CD4-positive, alpha-beta T cell (primary cell): ENCODE data around the gene RSPRY1. TPM values are rescaled to one million over a fixed set of nuclear protein-coding genes. Genes with fewer than 3 reads are reported as not detected.

ENCODE experiments used
- ATAC-seq: fragments of 200-7000 bp; cut with Tn5 transposase; one replicate; pipeline ENCODE4 v1.10.0; 2022; ENCODE audit warnings: mild to moderate bottlenecking; ENCODE audit not compliant: poor library complexity
- CTCF ChIA-PET: fragments of 350-600 bp; sonication (Branson Sonifier 250); formaldehyde crosslinking; loops from one replicate; lab custom pipeline; 2021; ENCODE audit warnings: antibody characterized with exemption, inconsistent platforms; lab: Charles Lee
- POLR2A ChIA-PET: fragments of 350-600 bp; sonication (Branson Sonifier 250); formaldehyde crosslinking; loops from one replicate; lab custom pipeline; 2021; ENCODE audit warnings: antibody characterized with exemption, inconsistent platforms; lab: Charles Lee
- DNase-seq, 14 experiments: peaks; one replicate each; pipeline ENCODE4 v3.0.0-alpha.2; 2013 to 2020; ENCODE audit warnings: mixed read lengths in 2 of 14
- H3K27ac ChIP-seq, 2 donors: one replicate each; pipeline versions ENCODE4 v1.5.1 to v1.7.0; 2013; ENCODE audit warnings: low read length in 2 of 2, low read depth in 1 of 2, mild to moderate bottlenecking in 1 of 2
- H3K27me3 ChIP-seq, 2 experiments: 1 replicate in 1 of 2; 2 replicates in 1 of 2; pipeline versions ENCODE4 v1.6.1 to v1.7.0; 2013; ENCODE audit warnings: low read length in 2 of 2, control low read depth in 1 of 2, mild to moderate bottlenecking in 1 of 2, moderate library complexity in 1 of 2; ENCODE audit not compliant: insufficient read depth in 2 of 2, control insufficient read depth in 1 of 2
- H3K36me3 ChIP-seq: one replicate; pipeline ENCODE4 v1.6.1; 2013; ENCODE audit warnings: low read length, control low read depth; ENCODE audit not compliant: insufficient read depth
- H3K4me1 ChIP-seq: one replicate; pipeline ENCODE4 v1.6.1; 2013; ENCODE audit warnings: low read length, control low read depth; ENCODE audit not compliant: insufficient read depth
- H3K4me3 ChIP-seq: one replicate; pipeline ENCODE4 v1.5.1; 2013; ENCODE audit warnings: mild to moderate bottlenecking, low read length, moderate library complexity
- H3K9me3 ChIP-seq, 2 experiments: 1 replicate in 1 of 2; 2 replicates in 1 of 2; pipeline versions ENCODE4 v1.6.1 to v1.7.0; 2013; ENCODE audit warnings: low read length in 2 of 2, mild to moderate bottlenecking in 2 of 2, control low read depth in 1 of 2, moderate library complexity in 1 of 2; ENCODE audit not compliant: control insufficient read depth in 1 of 2, insufficient read depth in 1 of 2
- H3K27ac Mint-ChIP-seq: one replicate; pipeline ENCODE4 v1.8.0; 2020; ENCODE audit warnings: mixed read lengths
- H3K27me3 Mint-ChIP-seq: one replicate; pipeline ENCODE4 v1.8.0; 2021; ENCODE audit warnings: mixed read lengths
- H3K36me3 Mint-ChIP-seq: one replicate; pipeline ENCODE4 v1.8.0; 2021; ENCODE audit warnings: low read depth, mixed read lengths
- H3K4me1 Mint-ChIP-seq: one replicate; pipeline ENCODE4 v1.8.0; 2021; ENCODE audit warnings: low read depth, mixed read lengths
- H3K4me3 Mint-ChIP-seq: one replicate; pipeline ENCODE4 v1.8.0; 2020; ENCODE audit warnings: mild to moderate bottlenecking, mixed read lengths
- H3K9me3 Mint-ChIP-seq: one replicate; pipeline ENCODE4 v1.8.0; 2020; ENCODE audit warnings: mixed read lengths
- intact Hi-C, 2 experiments: fragments of 100-400 bp; cut with DNase I in 1 of 2; cut with micrococcal nuclease in 1 of 2; formaldehyde crosslinking; loops; one replicate each; pipeline versions ENCODE4 v1.15.1 to v1.9.0; 2023 to 2025; cut with DNase I, micrococcal nuclease
- total RNA-seq, 174 experiments: library from RNA in 2 of 174; stranded (reverse) in 2 of 174; gene quantifications; one replicate each; pipeline ENCODE4 v1.2.3 and lab custom pipeline; 2021 to 2026
- TF ChIP-seq, protein P1 (sequence below): fragments of 200-600 bp; IDR thresholded peaks from one replicate; pipeline ENCODE4 v1.8.0; 2022; ENCODE audit warnings: antibody characterized with exemption, mild to moderate bottlenecking

Gene RSPRY1
- total RNA-seq, 2 experiments from 2014 or later: 19.9 to 21.3 TPM

DNA sequence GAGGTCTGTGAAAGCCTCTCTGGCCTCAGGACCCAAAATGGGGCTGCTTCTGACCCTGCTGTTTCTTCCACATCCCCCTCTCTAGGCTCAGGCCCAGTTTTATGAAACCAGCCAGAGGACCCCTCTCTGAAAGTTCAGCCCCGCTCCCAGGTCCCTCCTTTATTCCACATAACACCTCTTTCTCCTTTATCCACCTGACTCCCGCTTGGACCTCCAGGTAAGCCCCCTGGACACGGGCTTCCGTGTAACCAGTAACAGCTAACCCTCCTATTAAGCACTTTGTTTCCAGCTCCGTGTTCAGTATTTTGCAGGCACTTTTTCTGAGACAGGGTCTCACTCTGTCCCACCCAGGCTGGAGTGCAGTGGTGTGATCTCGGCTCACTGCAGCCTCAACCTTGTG lies 37.6 kb upstream of the RSPRY1 start:
- Mint-ChIP-seq H3K36me3 (peaks cover 15% of the 10 kb centered on the region), H3K27me3 (no peaks in the 10 kb centered on the region), H3K4me1 (peaks cover 27% of the 10 kb centered on the region), H3K9me3 (no peaks in the 10 kb centered on the region), H3K27ac (peak overlapping the region; percentile 36), H3K4me3 (no peak overlapping the region)
- H3K36me3 ChIP-seq: peaks cover 17% of the 10 kb centered on the region
- ATAC-seq: no peak
- intact Hi-C loops: no loop called here
- no peaks in the 10 kb centered on the region for H3K27me3 ChIP-seq
- DNase-seq: no peak
- no peak overlapping the region for H3K4me3 ChIP-seq
- no peak overlapping the region for H3K27ac ChIP-seq
- POLR2A ChIA-PET: interaction anchor here (1.4 kb wide), 1 partner anchor 13 kb away, joined by 4 read pairs; no protein-coding TSS in a partner anchor
- TF ChIP-seq, protein P1, sequence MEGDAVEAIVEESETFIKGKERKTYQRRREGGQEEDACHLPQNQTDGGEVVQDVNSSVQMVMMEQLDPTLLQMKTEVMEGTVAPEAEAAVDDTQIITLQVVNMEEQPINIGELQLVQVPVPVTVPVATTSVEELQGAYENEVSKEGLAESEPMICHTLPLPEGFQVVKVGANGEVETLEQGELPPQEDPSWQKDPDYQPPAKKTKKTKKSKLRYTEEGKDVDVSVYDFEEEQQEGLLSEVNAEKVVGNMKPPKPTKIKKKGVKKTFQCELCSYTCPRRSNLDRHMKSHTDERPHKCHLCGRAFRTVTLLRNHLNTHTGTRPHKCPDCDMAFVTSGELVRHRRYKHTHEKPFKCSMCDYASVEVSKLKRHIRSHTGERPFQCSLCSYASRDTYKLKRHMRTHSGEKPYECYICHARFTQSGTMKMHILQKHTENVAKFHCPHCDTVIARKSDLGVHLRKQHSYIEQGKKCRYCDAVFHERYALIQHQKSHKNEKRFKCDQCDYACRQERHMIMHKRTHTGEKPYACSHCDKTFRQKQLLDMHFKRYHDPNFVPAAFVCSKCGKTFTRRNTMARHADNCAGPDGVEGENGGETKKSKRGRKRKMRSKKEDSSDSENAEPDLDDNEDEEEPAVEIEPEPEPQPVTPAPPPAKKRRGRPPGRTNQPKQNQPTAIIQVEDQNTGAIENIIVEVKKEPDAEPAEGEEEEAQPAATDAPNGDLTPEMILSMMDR: no peak
- no peaks in the 10 kb centered on the region for H3K9me3 ChIP-seq
- CTCF ChIA-PET: interaction anchor here (0.7 kb wide), 1 partner anchor 56 kb away, joined by 3 read pairs; the partner anchor contains the start of gene CPNE2
- peaks cover 16% of the 10 kb centered on the region for H3K4me1 ChIP-seq

DNA sequence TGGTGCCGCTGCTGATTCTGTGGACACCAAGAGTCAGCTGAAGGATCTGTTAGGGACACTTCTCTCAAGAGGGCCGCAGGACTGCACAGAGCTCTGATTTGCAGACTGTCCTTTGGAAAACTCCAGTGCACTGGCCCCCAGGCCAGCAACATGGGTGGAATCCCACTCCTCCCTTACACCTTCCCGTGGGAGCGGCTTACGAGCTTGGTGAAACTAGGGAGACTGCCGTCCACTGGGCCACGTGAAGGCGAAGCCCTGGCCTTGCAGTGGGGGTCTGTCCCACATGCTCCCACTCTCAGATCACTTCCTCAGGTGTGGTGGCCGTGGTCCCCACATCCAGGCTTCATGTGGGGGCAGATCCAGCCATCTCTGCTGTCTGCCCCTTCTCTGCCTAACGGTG lies 36.7 kb upstream of the RSPRY1 start:
- Mint-ChIP-seq H3K27me3 (no peaks in the 10 kb centered on the region), H3K36me3 (peaks cover 24% of the 10 kb centered on the region), H3K9me3 (no peaks in the 10 kb centered on the region), H3K4me1 (peaks cover 21% of the 10 kb centered on the region), H3K27ac (no peak overlapping the region), H3K4me3 (no peak overlapping the region)
- Histone ChIP-seq H3K4me3 (no peak overlapping the region), H3K9me3 (no peaks in the 10 kb centered on the region), H3K36me3 (peaks cover 26% of the 10 kb centered on the region), H3K27ac (no peak overlapping the region), H3K27me3 (no peaks in the 10 kb centered on the region), H3K4me1 (peaks cover 7% of the 10 kb centered on the region)
- DNase-seq (no peak), ATAC-seq (no peak)
- CTCF ChIA-PET: no interaction called here
- POLR2A ChIA-PET: interaction anchor here (0.9 to 1.4 kb wide), 2 partner anchors 13 to 63 kb away, joined by 3 to 4 read pairs; no protein-coding TSS in a partner anchor
- TF ChIP-seq, protein P1: no peak
- intact Hi-C loops: no loop called here

DNA sequence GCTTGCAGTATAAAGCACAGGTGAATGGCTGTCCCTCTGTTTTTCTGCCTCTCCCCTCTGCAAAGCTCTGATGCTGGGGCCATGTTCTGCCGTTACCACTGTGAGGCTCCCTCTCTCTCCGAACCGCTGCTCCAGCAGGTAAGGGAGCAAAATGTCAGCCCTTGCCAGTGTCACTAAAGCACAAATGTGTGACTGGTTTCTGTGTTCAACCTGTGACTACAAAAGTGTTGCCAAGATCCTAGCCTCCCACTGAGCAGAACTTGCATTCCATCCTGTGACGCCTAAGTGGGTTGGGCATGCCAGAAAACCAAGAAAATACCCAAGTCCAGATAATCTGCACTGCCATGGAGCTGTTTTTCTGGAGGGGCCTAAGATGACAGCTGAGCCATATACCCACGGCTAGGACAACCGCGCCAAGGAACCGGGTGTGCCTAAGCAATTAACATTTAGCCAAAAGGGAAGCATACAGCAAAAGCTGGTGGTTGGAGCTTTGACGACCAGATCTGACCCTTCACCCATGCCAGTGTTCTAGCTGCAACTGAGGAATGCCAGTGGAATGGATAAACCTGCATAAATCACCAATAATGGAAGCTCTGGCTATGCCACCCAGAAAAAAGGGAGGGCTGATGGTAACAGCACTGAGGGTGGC lies 35.3 kb upstream of the RSPRY1 start:
- no peaks in the 10 kb centered on the region for H3K9me3 Mint-ChIP-seq
- H3K4me3 Mint-ChIP-seq: no peak overlapping the region
- ChIA-PET POLR2A (interaction anchor here (1.1 to 2.5 kb wide), 2 partner anchors 7 to 9 kb away, joined by 3 to 7 read pairs; no protein-coding TSS in a partner anchor), CTCF (interaction anchor here (0.6 kb wide), 1 partner anchor 312 kb away, joined by 4 read pairs; no protein-coding TSS in a partner anchor)
- TF ChIP-seq, protein P1: no peak
- ATAC-seq (no peak), DNase-seq (no peak)
- H3K4me1 ChIP-seq: peaks cover 3% of the 10 kb centered on the region
- H3K4me3 ChIP-seq: no peak overlapping the region
- H3K36me3 Mint-ChIP-seq: peaks cover 36% of the 10 kb centered on the region
- no peaks in the 10 kb centered on the region for H3K9me3 ChIP-seq
- H3K4me1 Mint-ChIP-seq: peaks cover 19% of the 10 kb centered on the region
- H3K27ac Mint-ChIP-seq: no peak overlapping the region
- intact Hi-C loops: no loop called here
- no peaks in the 10 kb centered on the region for H3K27me3 Mint-ChIP-seq
- H3K27me3 ChIP-seq: no peaks in the 10 kb centered on the region
- peaks cover 34% of the 10 kb centered on the region for H3K36me3 ChIP-seq
- H3K27ac ChIP-seq: no peak overlapping the region
